Endothelial cell (in vitro differentiated cells): ENCODE data around the gene ACAD11. TPM values are rescaled to one million over a fixed set of nuclear protein-coding genes. Genes with fewer than 3 reads are reported as not detected.

Experiments
- DNase-seq: peaks from one replicate; pipeline ENCODE4 v3.0.0; 2021; ENCODE audit warnings: low spot score
- H3K27ac Mint-ChIP-seq: one replicate; pipeline ENCODE4 v1.8.0; 2021; ENCODE audit warnings: mixed read lengths, inconsistent platforms; ENCODE audit not compliant: unreplicated experiment
- H3K27me3 Mint-ChIP-seq: one replicate; pipeline ENCODE4 v1.8.0; 2021; ENCODE audit warnings: mild to moderate bottlenecking, moderate library complexity, mixed read lengths, inconsistent platforms; ENCODE audit not compliant: unreplicated experiment
- H3K36me3 Mint-ChIP-seq: one replicate; pipeline ENCODE4 v1.8.0; 2021; ENCODE audit warnings: mild to moderate bottlenecking, low read depth, mixed read lengths, inconsistent platforms; ENCODE audit not compliant: unreplicated experiment
- H3K4me1 Mint-ChIP-seq: one replicate; pipeline ENCODE4 v1.8.0; 2021; ENCODE audit warnings: mild to moderate bottlenecking, mixed read lengths, inconsistent platforms; ENCODE audit not compliant: unreplicated experiment
- H3K4me3 Mint-ChIP-seq: one replicate; pipeline ENCODE4 v1.8.0; 2021; ENCODE audit warnings: mild to moderate bottlenecking, mixed read lengths, inconsistent platforms; ENCODE audit not compliant: unreplicated experiment
- H3K9me3 Mint-ChIP-seq: one replicate; pipeline ENCODE4 v1.8.0; 2021; ENCODE audit warnings: mixed read lengths, inconsistent platforms; ENCODE audit not compliant: unreplicated experiment
- CTCF ChIP-seq: fragments of 200-600 bp; sonication (generic); IDR thresholded peaks from one replicate; pipeline ENCODE4 v1.5.0; 2021; ENCODE audit warnings: antibody characterized with exemption; ENCODE audit not compliant: unreplicated experiment
- total RNA-seq: library from RNA; stranded (reverse); fragmentation: NEBNext Ultra II Directional; extraction: Animal tissue kit (Norgen Biotek cat#: 25700); gene quantifications from one replicate; pipeline ENCODE4 v1.2.1, GENCODE V29; 2021; ENCODE audit not compliant: unreplicated experiment

ACAD11 gene
- total RNA-seq, 1 donor from 2014 or later = 20.0 TPM

GRCh38 chr3:132570016-132570415, 89.6 kb downstream of the ACAD11 start:
- Mint-ChIP-seq H3K4me1 (peaks cover 18% of the 10 kb centered on the region), H3K36me3 (peaks cover 13% of the 10 kb centered on the region), H3K4me3 (no peak overlapping the region), H3K27ac (no peak overlapping the region), H3K27me3 (no peaks in the 10 kb centered on the region), H3K9me3 (no peaks in the 10 kb centered on the region)
- TF ChIP-seq CTCF = no peak
- DNase-seq = no peak

- H3K4me1 Mint-ChIP-seq = peaks cover 18% of the 10 kb centered on the region
- TF ChIP-seq CTCF = no peak
- no peaks in the 10 kb centered on the region for H3K9me3 Mint-ChIP-seq
- DNase-seq = no peak
- H3K4me3 Mint-ChIP-seq = no peak overlapping the region
- H3K27ac Mint-ChIP-seq = no peak overlapping the region
- H3K27me3 Mint-ChIP-seq = no peaks in the 10 kb centered on the region
- H3K36me3 Mint-ChIP-seq = peaks cover 13% of the 10 kb centered on the region
Observed at GRCh38 chr3:132569580-132569979, 90.0 kb downstream of the ACAD11 start.

- Mint-ChIP-seq H3K27me3 (no peaks in the 10 kb centered on the region), H3K27ac (no peak overlapping the region)
- TF ChIP-seq CTCF = no peak
Observed at GRCh38 chr3:132569153-132569552, 90.5 kb downstream of the ACAD11 start.

GRCh38 chr3:132568422-132568821, 91.2 kb downstream of the ACAD11 start:
- DNase-seq = no peak
- Mint-ChIP-seq H3K27me3 (no peaks in the 10 kb centered on the region), H3K9me3 (no peaks in the 10 kb centered on the region), H3K4me3 (no peak overlapping the region), H3K4me1 (peaks cover 18% of the 10 kb centered on the region), H3K36me3 (peaks cover 7% of the 10 kb centered on the region), H3K27ac (no peak overlapping the region)
- no peak for TF ChIP-seq CTCF

More at GRCh38 chr3:132569153-132569552, 90.5 kb downstream of the ACAD11 start:
- no peaks in the 10 kb centered on the region for H3K9me3 Mint-ChIP-seq
- peaks cover 13% of the 10 kb centered on the region for H3K36me3 Mint-ChIP-seq
- H3K4me3 Mint-ChIP-seq = no peak overlapping the region
- no peak for DNase-seq
- peaks cover 18% of the 10 kb centered on the region for H3K4me1 Mint-ChIP-seq

GRCh38 chr3:132564070-132564465, 95.5 kb downstream of the ACAD11 start:
- peaks cover 6% of the 10 kb centered on the region for H3K36me3 Mint-ChIP-seq
- H3K4me3 Mint-ChIP-seq = no peak overlapping the region
- H3K4me1 Mint-ChIP-seq = peaks cover 25% of the 10 kb centered on the region
- no peaks in the 10 kb centered on the region for H3K27me3 Mint-ChIP-seq
- no peaks in the 10 kb centered on the region for H3K9me3 Mint-ChIP-seq
- H3K27ac Mint-ChIP-seq = no peak overlapping the region
- DNase-seq = no peak
- TF ChIP-seq CTCF = no peak
